Glutamatergic neuron (in vitro differentiated cells): ENCODE results near the gene TH. TPM values are rescaled to one million over a fixed set of nuclear protein-coding genes. Genes with fewer than 3 reads are reported as not detected.

Experiments used
- DNase-seq: peaks from one replicate; pipeline ENCODE4 v3.0.0; 2022
- H3K27ac Mint-ChIP-seq: one replicate; pipeline ENCODE4 v1.8.0; 2020; ENCODE audit warnings: mild to moderate bottlenecking, mixed read lengths, inconsistent platforms; ENCODE audit not compliant: unreplicated experiment
- H3K27me3 Mint-ChIP-seq: one replicate; pipeline ENCODE4 v1.8.0; 2020; ENCODE audit warnings: mild to moderate bottlenecking, moderate library complexity, mixed read lengths, inconsistent platforms; ENCODE audit not compliant: unreplicated experiment
- H3K36me3 Mint-ChIP-seq: one replicate; pipeline ENCODE4 v1.8.0; 2020; ENCODE audit warnings: mild to moderate bottlenecking, mixed read lengths, inconsistent platforms; ENCODE audit not compliant: unreplicated experiment
- H3K4me1 Mint-ChIP-seq: one replicate; pipeline ENCODE4 v1.8.0; 2020; ENCODE audit warnings: mild to moderate bottlenecking, low read depth, mixed read lengths, inconsistent platforms; ENCODE audit not compliant: unreplicated experiment
- H3K4me3 Mint-ChIP-seq: one replicate; pipeline ENCODE4 v1.8.0; 2020; ENCODE audit warnings: mild to moderate bottlenecking, mixed read lengths, inconsistent platforms; ENCODE audit not compliant: unreplicated experiment
- H3K9me3 Mint-ChIP-seq: one replicate; pipeline ENCODE4 v1.8.0; 2020; ENCODE audit warnings: mild to moderate bottlenecking, moderate library complexity, mixed read lengths, inconsistent platforms; ENCODE audit not compliant: unreplicated experiment
- CTCF ChIP-seq: fragments of 200-600 bp; sonication (generic); IDR thresholded peaks from one replicate; pipeline ENCODE4 v1.5.0; 2021; ENCODE audit not compliant: partially characterized antibody, unreplicated experiment
- total RNA-seq: library from RNA; stranded (reverse); fragmentation: NEBNext Ultra II Directional; extraction: Animal tissue kit (Norgen Biotek cat#: 25700); gene quantifications from one replicate; pipeline ENCODE4 v1.2.1, GENCODE V29; 2021; ENCODE audit not compliant: unreplicated experiment

TH gene
- total RNA-seq, 1 donor from 2014 or later: not detected

DNA sequence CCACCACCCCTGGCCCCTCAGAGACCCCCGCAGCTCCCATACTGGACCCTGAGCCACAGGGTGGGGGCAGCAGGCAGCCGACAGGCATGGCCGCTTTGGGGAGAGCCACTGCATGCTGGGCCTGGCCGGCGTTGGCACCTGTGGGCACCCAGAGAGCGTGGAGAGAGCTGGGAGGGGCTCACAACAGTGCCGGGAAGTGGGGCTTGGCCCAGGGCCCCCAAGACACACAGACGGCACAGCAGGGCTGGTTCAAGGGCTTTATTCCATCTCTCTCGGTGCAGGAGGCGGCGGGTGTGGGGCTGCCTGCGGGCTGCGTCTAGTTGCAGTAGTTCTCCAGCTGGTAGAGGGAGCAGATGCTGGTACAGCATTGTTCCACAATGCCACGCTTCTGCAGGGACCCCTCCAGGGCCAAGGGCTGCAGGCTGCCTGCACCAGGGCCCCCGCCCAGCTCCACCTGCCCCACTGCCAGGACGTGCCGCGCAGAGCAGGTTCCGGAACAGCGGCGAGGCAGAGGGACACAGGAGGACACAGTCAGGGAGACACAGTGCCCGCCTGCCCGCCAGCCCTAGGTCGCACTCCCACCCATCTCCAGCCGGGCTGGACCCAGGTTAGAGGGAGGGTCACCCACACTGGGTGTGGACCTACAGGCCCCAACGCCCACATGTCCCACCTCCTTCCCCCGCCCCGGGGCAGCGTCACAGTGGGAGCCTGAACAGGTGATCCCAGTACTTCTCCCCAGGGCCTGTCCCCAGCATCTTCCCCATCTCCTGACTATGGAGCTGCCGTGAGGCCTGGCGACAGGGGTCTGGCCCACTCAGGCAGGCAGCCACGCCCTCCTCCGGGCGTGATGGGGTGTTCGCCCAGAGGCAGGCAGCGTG is 11.8 kb downstream of the TH start:
- Mint-ChIP-seq H3K4me3 (no peak overlapping the region), H3K27ac (no peak overlapping the region), H3K4me1 (no peaks in the 10 kb centered on the region), H3K9me3 (peaks cover 2% of the 10 kb centered on the region), H3K27me3 (no peaks in the 10 kb centered on the region), H3K36me3 (no peaks in the 10 kb centered on the region)
- no peak for DNase-seq
- TF ChIP-seq CTCF: no peak

GRCh38 chr11:2158966-2159365 is 12.6 kb downstream of the TH start:
- Mint-ChIP-seq H3K9me3 (peaks cover 2% of the 10 kb centered on the region), H3K27ac (no peak overlapping the region), H3K4me3 (no peak overlapping the region), H3K27me3 (no peaks in the 10 kb centered on the region), H3K4me1 (no peaks in the 10 kb centered on the region), H3K36me3 (no peaks in the 10 kb centered on the region)
- no peak for DNase-seq
- no peak for TF ChIP-seq CTCF

DNA sequence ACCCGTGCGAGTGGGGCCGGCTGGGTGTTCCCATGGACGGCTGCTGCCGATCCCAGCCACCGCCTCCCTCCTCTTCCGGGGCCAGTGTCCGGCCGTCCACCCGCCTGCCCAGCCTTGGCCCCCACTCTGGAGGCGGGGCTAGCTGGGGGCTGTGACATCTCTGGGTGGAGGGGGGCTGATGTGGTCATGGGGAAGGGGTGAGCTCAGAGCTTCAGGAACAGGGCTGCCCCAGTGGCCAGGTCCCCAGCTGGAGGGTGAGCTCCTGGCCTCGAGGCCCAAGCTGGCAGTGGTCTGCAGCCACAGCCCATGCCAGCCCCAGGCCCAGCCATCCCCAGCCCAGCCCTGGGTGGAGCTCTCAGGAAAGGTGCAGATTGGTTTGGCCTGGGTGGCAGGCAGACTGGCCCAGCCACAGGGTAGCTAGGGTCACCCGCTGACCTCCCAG is 13.3 kb downstream of the TH start:
- Mint-ChIP-seq H3K27me3 (no peaks in the 10 kb centered on the region), H3K36me3 (no peaks in the 10 kb centered on the region), H3K4me3 (no peak overlapping the region), H3K9me3 (peaks cover 2% of the 10 kb centered on the region), H3K4me1 (no peaks in the 10 kb centered on the region), H3K27ac (no peak overlapping the region)
- DNase-seq: no peak
- no peak for TF ChIP-seq CTCF

GRCh38 chr11:2157294-2158040 is 14.1 kb downstream of the TH start:
- H3K27ac Mint-ChIP-seq: no peak overlapping the region
- H3K9me3 Mint-ChIP-seq: peaks cover 2% of the 10 kb centered on the region
- no peak for TF ChIP-seq CTCF
- no peaks in the 10 kb centered on the region for H3K4me1 Mint-ChIP-seq
- no peak for DNase-seq
- no peak overlapping the region for H3K4me3 Mint-ChIP-seq
- H3K27me3 Mint-ChIP-seq: peaks cover 2% of the 10 kb centered on the region
- H3K36me3 Mint-ChIP-seq: no peaks in the 10 kb centered on the region
